Vagina (tissue), 2 donors: ENCODE measurements around the gene CCR5. TPM values are rescaled to one million over a fixed set of nuclear protein-coding genes. Genes with fewer than 3 reads are reported as not detected.

Experiments used
- DNase-seq, 2 donors: peaks; one replicate each; pipeline ENCODE4 v3.0.0-alpha.2; 2017; ENCODE audit errors: extremely low spot score in 2 of 2
- H3K27ac ChIP-seq: fragments of 200-600 bp; sonication (generic); one replicate; pipeline ENCODE4 v1.5.1; 2019
- H3K27me3 ChIP-seq: fragments of 200-600 bp; sonication (generic); one replicate; pipeline ENCODE4 v1.5.1; 2019
- H3K36me3 ChIP-seq, 2 donors: fragments of 200-600 bp; sonication (generic); one replicate each; pipeline ENCODE4 v1.5.1; 2017 to 2019
- H3K4me1 ChIP-seq: fragments of 200-600 bp; sonication (generic); one replicate; pipeline ENCODE4 v1.5.1; 2019
- H3K4me3 ChIP-seq, 2 donors: fragments of 200-600 bp; sonication (generic); 1 replicate in 1 of 2; 2 replicates in 1 of 2; pipeline ENCODE4 v1.5.1; 2016 to 2019
- H3K9me3 ChIP-seq: fragments of 200-600 bp; sonication (generic); one replicate; pipeline ENCODE4 v1.5.1; 2019
- POLR2A ChIP-seq, 2 donors: fragments of 450-650 bp; IDR thresholded peaks; one replicate each; pipeline ENCODE4 v1.6.1; 2017; ENCODE audit warnings: antibody characterized with exemption in 2 of 2, mild to moderate bottlenecking in 2 of 2, moderate library complexity in 2 of 2
- POLR2AphosphoS5 ChIP-seq, 2 donors: sonication (generic); formaldehyde crosslinking; IDR thresholded peaks; one replicate each; pipeline ENCODE4 v1.9.0; 2017; ENCODE audit warnings: antibody characterized with exemption in 2 of 2, mild to moderate bottlenecking in 2 of 2, low read depth in 1 of 2; ENCODE audit not compliant: insufficient read depth in 1 of 2
- intact Hi-C: fragments of 100-400 bp; cut with DNase I; formaldehyde crosslinking; loops from one replicate; pipeline ENCODE4 v1.15.1; 2023
- total RNA-seq: library from RNA; depleted of rRNA; stranded (reverse); fragments of >200 nt; gene quantifications from one replicate; pipeline ENCODE4 v1.2.3, GENCODE V29; 2016
- TF ChIP-seq, protein P1 (sequence below), 3 experiments: fragments of 450-650 bp in 2 of 3; fragments of 200-600 bp in 1 of 3; sonication (generic) in 1 of 3; IDR thresholded peaks; one replicate each; pipeline ENCODE4 v1.5.1; 2017 to 2019; ENCODE audit warnings: antibody characterized with exemption in 3 of 3, mild to moderate bottlenecking in 2 of 3, moderate library complexity in 2 of 3

Gene CCR5
- total RNA-seq, 1 donor from 2014 or later = 3.9 TPM

DNA sequence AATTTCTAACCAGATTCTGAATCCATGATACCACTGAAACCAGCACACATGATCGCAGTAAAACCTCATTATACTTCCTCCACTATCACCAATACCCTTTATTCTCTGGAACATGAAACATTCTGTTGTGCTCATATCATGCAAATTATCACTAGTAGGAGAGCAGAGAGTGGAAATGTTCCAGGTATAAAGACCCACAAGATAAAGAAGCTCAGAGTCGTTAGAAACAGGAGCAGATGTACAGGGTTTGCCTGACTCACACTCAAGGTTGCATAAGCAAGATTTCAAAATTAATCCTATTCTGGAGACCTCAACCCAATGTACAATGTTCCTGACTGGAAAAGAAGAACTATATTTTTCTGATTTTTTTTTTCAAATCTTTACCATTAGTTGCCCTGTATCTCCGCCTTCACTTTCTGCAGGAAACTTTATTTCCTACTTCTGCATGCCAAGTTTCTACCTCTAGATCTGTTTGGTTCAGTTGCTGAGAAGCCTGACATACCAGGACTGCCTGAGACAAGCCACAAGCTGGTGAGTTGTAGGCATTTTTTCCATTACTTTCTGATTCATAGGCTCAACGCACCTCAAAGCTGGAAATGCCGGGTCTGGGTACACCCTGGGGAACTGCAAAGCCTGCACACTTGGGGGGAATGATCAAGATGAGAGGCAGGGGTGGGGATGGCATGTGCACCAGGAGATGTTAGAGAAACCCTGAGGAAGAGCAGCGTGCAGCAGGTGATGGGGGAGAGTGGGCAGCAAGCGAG is 16.9 kb upstream of the CCR5 start, which contains the start of gene CCR2:
TSS of gene CCR2 (plus strand) at position 465 of the 764 bp plus-strand sequence. CDS start 3,417 bp downstream, outside the sequence.
- H3K27ac ChIP-seq = no peak within 1 kb of the TSS
- intact Hi-C loops = no loop called here

DNA sequence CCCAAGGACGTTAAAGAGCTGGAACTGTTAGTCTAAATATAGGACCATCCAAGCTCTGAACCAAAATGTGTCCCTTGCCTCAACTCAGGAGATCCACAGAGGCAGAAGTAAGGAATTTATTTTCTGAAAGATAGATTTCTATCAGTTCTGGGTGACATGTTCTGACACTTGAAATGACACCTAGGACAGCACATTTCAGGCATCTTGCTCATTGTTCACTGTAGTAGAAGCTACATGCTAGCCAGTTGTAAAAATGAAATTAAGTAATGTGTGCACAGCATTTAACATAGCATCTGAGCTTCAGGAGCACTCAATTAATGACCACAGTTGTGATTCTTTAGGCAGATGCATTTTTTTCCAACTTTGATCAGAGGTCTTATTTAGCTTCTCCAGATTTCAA is 16.3 kb upstream of the CCR5 start:
- intact Hi-C loops = no loop called here
- Histone ChIP-seq H3K4me1 (no peaks in the 10 kb centered on the region), H3K27me3 (no peaks in the 10 kb centered on the region), H3K27ac (no peak overlapping the region), H3K4me3 (peak overlapping the region in 1 of 2 donors; percentile 0), H3K9me3 (no peaks in the 10 kb centered on the region), H3K36me3 (no peaks in the 10 kb centered on the region)
- DNase-seq = no peak
- TF ChIP-seq POLR2AphosphoS5 (IDR thresholded peaks at IDR 0.05; ENCODE audit: insufficient read depth in 1 of 2, low read depth in 1 of 2) (no peak), POLR2A (IDR thresholded peaks at IDR 0.05) (no peak)
- TF ChIP-seq, protein P1, sequence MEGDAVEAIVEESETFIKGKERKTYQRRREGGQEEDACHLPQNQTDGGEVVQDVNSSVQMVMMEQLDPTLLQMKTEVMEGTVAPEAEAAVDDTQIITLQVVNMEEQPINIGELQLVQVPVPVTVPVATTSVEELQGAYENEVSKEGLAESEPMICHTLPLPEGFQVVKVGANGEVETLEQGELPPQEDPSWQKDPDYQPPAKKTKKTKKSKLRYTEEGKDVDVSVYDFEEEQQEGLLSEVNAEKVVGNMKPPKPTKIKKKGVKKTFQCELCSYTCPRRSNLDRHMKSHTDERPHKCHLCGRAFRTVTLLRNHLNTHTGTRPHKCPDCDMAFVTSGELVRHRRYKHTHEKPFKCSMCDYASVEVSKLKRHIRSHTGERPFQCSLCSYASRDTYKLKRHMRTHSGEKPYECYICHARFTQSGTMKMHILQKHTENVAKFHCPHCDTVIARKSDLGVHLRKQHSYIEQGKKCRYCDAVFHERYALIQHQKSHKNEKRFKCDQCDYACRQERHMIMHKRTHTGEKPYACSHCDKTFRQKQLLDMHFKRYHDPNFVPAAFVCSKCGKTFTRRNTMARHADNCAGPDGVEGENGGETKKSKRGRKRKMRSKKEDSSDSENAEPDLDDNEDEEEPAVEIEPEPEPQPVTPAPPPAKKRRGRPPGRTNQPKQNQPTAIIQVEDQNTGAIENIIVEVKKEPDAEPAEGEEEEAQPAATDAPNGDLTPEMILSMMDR (IDR thresholded peaks at IDR 0.05) = no peak

More for the DNA sequence above, 16.9 kb upstream of the CCR5 start, which contains the start of gene CCR2:
- no peak for DNase-seq
- TF ChIP-seq POLR2A (IDR thresholded peaks at IDR 0.05) = no peak
- TF ChIP-seq, protein P1 (IDR thresholded peaks at IDR 0.05) = no peak
- no peak for TF ChIP-seq POLR2AphosphoS5 (IDR thresholded peaks at IDR 0.05; ENCODE audit: insufficient read depth in 1 of 2, low read depth in 1 of 2)
- Histone ChIP-seq H3K4me3 (peak within 1 kb of the TSS in 1 of 2 donors; percentile 0), H3K9me3 (no peaks in the 10 kb centered on the region), H3K27me3 (no peaks in the 10 kb centered on the region), H3K4me1 (no peaks in the 10 kb centered on the region), H3K36me3 (no peaks in the 10 kb centered on the region)

DNA sequence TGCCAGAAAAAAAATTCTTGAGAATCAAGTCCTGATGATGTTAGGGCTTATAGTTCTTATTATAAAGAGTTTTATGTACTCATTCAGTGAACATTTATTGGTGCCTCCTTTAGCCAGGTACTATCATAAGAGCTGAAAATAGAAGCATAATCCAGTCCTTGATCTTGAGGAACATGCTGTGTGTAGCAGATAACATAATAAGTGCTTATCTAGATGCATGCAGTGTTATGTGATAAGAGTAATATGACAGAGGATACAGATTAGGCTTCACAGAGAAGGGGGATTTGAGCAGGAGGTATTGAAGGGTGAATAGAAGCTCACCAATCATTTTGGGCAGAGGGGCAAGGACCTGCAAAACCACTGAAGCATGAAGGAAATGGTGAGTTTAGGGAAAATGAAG is 15.8 kb upstream of the CCR5 start:
- TF ChIP-seq POLR2A (IDR thresholded peaks at IDR 0.05) = no peak
- TF ChIP-seq, protein P1 (IDR thresholded peaks at IDR 0.05) = no peak
- no peak for TF ChIP-seq POLR2AphosphoS5 (IDR thresholded peaks at IDR 0.05; ENCODE audit: insufficient read depth in 1 of 2, low read depth in 1 of 2)
- Histone ChIP-seq H3K27ac (no peak overlapping the region), H3K4me3 (peak overlapping the region in 1 of 2 donors; percentile 0), H3K4me1 (no peaks in the 10 kb centered on the region), H3K36me3 (no peaks in the 10 kb centered on the region), H3K9me3 (no peaks in the 10 kb centered on the region), H3K27me3 (no peaks in the 10 kb centered on the region)
- DNase-seq = no peak
- intact Hi-C loops = no loop called here

DNA sequence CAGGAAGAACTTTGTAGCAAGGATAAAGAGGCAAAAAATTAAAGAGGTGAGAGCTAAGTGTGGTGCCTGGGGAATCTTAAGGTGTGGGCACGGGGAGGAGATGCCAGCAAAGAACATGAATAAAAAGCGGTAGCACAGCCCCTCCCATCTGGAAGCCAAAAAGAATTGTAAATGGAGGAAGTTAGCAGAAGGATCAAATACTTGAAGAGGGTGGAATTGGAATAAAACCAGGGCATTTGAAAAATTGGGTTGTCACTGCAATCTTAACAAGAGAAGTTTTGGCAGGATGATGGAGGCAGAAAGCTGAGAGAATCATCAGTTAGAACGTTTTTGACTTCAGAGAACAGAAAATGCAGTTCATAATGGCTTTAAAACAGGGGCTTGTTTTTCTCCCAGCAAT is 14.5 kb upstream of the CCR5 start:
- H3K4me1 ChIP-seq = peaks cover 5% of the 10 kb centered on the region
- no peaks in the 10 kb centered on the region for H3K27me3 ChIP-seq
- no peak overlapping the region for H3K4me3 ChIP-seq
- no peaks in the 10 kb centered on the region for H3K9me3 ChIP-seq
- TF ChIP-seq POLR2AphosphoS5 (IDR thresholded peaks at IDR 0.05; ENCODE audit: insufficient read depth in 1 of 2, low read depth in 1 of 2) (no peak), POLR2A (IDR thresholded peaks at IDR 0.05) (no peak)
- TF ChIP-seq, protein P1 (IDR thresholded peaks at IDR 0.05) = no peak
- H3K27ac ChIP-seq = no peak overlapping the region
- no peak for DNase-seq
- no peaks in the 10 kb centered on the region for H3K36me3 ChIP-seq
- intact Hi-C loops = no loop called here

DNA sequence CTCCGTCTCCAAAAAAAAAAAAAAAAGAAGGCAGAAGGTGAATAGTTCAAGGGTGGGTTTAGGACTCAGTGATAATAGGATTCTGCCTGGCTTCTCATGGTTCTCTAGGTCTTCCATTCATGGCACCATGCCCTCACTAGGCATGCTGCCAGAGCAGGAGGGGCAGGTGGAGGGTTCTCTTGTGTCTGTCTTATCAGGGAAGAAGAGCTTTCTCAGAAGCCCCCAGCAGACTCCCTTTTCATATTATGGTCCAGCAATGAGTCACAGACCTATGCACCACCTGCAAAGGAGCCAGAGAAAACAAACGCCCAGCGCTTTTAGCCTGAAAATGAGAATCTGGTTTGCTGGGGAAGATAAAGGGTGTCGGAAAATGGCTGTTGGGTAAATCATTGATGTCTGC is 13.8 kb upstream of the CCR5 start:
- Histone ChIP-seq H3K27me3 (no peaks in the 10 kb centered on the region), H3K36me3 (no peaks in the 10 kb centered on the region), H3K9me3 (no peaks in the 10 kb centered on the region), H3K4me1 (peaks cover 5% of the 10 kb centered on the region), H3K4me3 (no peak overlapping the region), H3K27ac (no peak overlapping the region)
- DNase-seq = no peak
- TF ChIP-seq POLR2A (IDR thresholded peaks at IDR 0.05) = no peak
- TF ChIP-seq POLR2AphosphoS5 (IDR thresholded peaks at IDR 0.05; ENCODE audit: insufficient read depth in 1 of 2, low read depth in 1 of 2) = no peak
- TF ChIP-seq, protein P1 (IDR thresholded peaks at IDR 0.05) = no peak
- intact Hi-C loops = no loop called here
